HG02973 (cell line): ENCODE measurements around the gene ZNF101.

ENCODE experiments used
- ATAC-seq: cut with Tn5 transposase; IDR thresholded peaks from one replicate; pipeline ENCODE4 v1.9.1; 2021; ENCODE audit warnings: moderate library complexity; ENCODE audit not compliant: unreplicated experiment

ZNF101 gene

DNA sequence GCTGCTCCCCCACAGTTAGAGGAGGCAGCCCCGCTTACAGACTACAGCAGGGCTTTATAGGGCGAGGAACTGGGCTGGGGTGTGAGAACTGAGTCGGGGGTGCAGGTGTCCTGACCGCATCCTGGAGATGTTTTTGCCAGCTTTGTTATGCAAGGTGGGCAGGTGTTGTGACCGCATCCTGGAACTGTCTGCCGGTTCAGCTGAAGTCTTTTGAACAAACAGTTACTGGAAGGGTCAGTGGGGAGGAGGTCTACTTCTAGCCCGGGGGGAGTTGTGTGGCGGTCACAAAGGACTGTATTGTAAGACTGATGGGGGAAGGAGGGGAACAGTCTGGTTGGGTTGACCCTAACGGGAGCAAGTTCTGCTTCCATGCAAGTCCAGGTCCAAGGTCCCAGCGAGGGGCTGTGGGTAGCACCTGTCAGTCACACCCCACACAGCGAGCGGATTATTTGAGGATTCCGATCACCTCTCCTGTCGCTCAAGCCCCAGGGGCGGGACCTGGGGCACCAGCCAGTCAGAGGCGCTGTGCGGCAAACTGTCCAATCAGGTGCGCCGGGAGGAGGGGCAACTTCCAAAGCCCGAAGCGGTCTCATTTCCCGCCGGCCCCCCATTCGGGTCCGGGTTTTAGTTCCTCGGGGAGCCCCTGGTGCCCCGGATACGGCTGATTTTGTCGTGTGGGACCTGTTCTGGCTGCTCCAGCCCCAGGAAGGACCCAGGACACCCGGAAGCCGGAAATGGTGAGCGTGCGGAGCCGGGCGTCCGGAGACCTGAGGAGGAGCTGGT is at the start of gene ZNF101:
ZNF101 (plus strand) TSS at position 610 of the 783 bp plus-strand sequence; CDS start at position 735, 125 bp downstream.
- peak; percentile 71 for ATAC-seq

- ATAC-seq: no peak
Observed at GRCh38 chr19:19619181-19619848, 49.3 kb upstream of the ZNF101 start.

GRCh38 chr19:19619849-19620210 is 48.8 kb upstream of the ZNF101 start:
- ATAC-seq: no peak

DNA sequence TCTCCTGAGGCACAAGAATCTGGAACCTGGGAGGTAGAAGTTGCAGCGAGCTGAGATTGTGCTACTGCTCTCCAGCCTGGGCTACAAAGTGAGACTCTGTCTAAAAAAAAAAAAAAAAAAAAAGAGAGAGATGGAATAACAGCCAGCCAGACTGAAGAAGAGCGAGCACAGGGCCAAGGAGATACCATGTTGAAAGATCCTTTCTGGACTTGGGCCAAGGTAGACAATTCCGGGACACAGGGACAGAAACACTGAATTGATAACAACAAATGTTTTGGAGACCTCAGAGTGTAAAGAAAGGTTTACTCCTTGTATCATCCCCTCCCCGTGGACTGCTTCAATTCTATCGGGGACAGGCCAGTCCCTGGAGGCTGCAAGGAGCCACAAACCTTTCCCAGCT is 45.3 kb upstream of the ZNF101 start:
- no peak for ATAC-seq

DNA sequence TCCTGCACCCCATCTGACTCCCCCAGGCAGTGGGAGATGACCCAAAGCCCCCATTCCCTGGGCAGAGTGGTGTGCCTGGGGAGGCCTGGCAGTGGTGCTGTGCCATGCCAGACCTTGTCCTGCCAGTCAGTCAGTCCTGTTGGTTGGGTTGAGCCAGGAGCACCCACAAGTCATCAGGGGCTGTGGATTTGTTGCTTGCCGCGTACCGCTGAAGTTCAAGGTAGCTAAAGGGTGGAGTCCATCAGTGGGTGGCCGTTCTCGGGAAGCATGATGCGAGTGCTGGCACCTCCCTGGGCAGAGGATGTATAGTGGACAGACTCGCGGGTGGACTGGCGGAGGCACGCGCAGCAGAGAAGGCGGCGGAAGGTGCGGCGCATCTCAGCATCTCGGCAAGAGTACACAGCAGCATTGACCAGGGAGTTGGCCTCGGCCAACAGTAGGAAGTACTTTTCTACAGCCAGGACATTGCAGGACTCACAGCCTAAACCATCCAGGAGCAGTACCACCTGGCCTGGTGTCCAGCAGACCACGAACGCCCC is 44.5 kb upstream of the ZNF101 start:
- ATAC-seq: no peak

DNA sequence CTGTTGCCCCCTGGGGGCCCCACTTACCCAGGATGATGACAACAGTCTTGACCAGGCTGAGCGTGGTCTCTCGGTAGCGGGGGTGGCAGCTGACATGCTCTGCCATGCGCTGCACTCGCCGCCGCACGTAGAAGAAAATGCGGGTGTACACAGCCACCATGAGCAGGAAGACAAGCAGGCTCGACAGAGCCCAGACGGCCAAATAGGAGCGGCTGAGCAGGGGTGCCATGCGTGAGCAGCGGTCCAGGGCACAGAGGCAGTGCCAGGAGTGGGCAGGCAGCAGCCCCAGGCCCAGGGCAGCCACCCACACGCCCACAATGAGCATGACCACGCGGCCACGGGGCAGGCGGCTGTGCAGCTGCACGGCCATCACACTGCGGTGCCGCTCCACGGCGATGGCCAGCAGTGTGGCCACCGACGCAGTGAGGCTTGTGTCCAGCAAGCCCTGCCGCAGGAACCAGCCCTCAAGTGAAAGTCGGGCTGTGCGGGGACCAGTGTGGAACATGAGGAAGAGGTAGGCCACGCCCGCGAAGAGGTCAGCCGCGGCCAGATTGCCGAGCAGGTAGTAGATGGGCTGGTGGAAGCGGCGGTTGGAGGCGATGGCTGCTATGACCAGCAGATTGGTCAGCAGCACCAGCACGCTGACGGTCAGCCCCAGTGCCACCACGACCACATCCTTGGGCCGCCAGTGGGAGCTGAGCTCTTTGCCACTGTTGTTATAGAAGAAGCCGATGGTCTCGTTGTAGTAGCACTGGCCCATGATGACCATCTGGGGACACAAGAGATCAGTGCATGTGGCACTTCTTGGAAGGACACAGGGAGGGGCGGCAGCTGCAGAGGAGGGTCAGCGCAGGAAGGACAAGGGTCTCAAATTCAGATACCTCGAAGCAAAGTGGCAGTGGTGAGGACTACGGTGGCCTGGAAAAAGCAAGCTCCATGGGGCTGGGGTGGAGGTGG is 41.8 kb upstream of the ZNF101 start:
- ATAC-seq: no peak

- no peak for ATAC-seq
Observed at GRCh38 chr19:19627621-19628500, 40.8 kb upstream of the ZNF101 start, which contains the start of gene LPAR2. LPAR2 (minus strand) TSS chr19:19628220; CDS start chr19:19627275, 945 bp downstream.

- ATAC-seq: no peak
Observed at GRCh38 chr19:19628501-19629134, 40.0 kb upstream of the ZNF101 start.

DNA sequence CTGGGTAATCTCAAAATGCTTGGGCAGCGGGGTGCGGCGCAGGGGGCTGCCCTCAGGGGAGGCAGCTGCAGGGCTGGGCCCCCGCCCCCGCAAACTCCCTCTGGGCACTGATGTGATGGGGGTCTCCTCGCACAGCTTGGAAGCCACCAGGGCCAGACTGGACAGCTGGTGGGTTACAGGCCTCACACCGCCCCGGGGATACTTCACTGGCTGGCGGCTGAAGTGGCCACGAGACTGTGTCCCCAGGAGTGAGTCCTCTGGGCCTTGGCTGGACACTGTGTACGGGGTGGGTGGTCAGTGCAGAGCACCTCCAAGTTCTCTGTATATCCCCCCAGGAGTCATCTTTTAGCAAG is 38.6 kb upstream of the ZNF101 start:
- ATAC-seq: no peak

- ATAC-seq: no peak
Observed at GRCh38 chr19:19630426-19630825, 38.2 kb upstream of the ZNF101 start.

GRCh38 chr19:19631346-19631745 is 37.3 kb upstream of the ZNF101 start:
- ATAC-seq: no peak

DNA sequence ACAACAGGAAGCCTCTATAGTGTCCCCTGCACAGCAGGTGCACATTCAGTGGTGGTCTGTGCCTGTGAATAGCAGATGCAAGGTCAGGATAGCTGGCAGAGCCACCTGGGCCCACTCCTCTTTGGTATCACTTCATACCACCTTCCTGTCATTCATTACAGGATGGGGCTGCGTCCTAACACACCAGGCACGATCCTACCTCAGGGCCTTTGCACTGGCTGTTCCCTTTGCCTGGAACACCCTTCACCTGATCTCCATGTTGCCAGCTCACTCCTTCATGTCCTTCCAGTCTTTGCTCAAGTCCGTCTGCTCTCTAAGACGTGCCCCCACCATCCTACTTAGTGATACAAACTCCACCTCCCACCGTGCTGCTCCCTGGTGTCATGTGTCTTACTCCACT is 36.0 kb upstream of the ZNF101 start:
- ATAC-seq: no peak

GRCh38 chr19:19633711-19634515 is 34.7 kb upstream of the ZNF101 start:
- ATAC-seq: no peak

GRCh38 chr19:19634516-19635312 is 33.9 kb upstream of the ZNF101 start:
- ATAC-seq: no peak

DNA sequence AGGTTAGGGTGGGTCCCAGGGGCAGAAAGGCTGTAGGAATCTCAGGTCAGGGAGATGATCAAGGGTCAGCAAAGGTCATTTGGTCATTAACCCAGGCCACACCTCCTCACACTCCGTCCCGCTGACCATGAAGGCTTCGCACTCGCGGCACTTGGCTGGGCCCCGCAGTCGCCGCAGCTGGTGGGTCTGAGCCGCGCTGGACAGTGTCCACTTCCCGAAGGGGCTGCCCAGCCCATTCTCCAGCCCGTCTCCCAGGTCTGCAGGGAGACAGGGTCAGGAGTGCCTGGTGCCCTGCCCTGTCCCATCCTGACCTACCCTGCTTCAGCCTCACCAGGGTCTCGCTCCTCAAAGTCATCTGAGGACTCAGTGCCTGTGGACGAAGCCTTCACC is 33.3 kb upstream of the ZNF101 start:
- no peak for ATAC-seq

DNA sequence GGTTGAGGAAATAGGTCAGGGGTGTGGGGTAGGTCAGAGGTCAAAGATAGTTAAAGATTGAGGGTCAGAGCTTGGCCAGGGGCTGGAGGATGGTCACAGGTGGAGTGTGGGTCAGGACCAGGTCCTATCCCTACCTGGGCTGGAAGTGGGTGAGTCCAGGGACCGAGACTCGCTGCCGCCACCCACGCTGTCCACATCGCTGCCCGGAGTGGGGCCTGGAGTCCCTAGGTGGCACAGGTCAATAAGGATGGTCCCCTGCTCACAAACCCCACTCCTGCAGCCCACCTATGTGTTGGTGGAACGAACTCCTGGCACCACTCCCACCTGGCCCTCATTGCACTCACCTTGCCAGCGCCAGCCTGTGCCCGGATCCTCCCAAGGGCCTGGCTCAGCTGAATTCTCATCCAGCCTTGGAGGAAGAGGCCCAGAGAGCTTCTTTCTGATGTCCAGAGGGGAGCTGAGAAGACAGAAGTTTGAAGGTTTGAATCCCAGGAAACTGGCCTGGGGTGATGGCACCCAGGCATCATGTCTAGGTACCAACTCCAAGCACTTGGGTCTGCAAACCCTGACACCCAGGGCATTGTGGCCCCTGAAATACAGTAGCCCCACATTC is 32.0 kb upstream of the ZNF101 start:
- ATAC-seq: no peak

DNA sequence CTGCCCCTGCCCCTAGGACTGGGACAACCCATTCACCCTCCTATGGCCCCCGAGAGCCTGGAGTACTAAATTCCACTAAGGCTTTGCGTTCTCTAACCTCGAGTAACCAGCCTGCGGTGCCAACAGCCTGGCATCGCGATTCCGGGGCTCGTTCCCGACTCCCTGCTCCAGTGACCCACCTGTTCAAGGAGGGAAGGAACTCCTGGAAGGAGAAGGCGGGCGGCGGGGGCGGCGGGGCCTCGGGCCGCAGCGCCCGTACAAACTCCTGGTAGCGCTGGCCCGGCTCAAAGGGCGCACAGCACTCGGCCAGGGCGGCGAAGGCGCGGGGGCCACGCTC is 31.5 kb upstream of the ZNF101 start:
- ATAC-seq: no peak
